Osteoblast (primary cell): Measurements from ENCODE around the gene CEP170B. TPM values are rescaled to one million over a fixed set of nuclear protein-coding genes. Genes with fewer than 3 reads are reported as not detected.

ENCODE experiments used
- DNase-seq: peaks from one replicate; pipeline ENCODE4 v3.0.0; 2011; ENCODE audit warnings: low spot score, mixed read lengths; ENCODE audit not compliant: insufficient read length; ENCODE audit errors: missing footprints
- H2AFZ ChIP-seq: 2 replicates; pipeline ENCODE4 v1.6.0; 2011; ENCODE audit warnings: mild to moderate bottlenecking, low read length
- H3K27ac ChIP-seq: 2 replicates; pipeline ENCODE4 v1.5.1; 2011; ENCODE audit warnings: mild to moderate bottlenecking, low read depth, low read length, moderate library complexity
- H3K27me3 ChIP-seq: 2 replicates; pipeline ENCODE4 v1.6.0; 2012; ENCODE audit warnings: mild to moderate bottlenecking, control low read depth, inconsistent platforms, low read length, moderate library complexity; ENCODE audit not compliant: insufficient read depth
- H3K36me3 ChIP-seq: 2 replicates; pipeline ENCODE4 v1.5.1; 2011; ENCODE audit warnings: mild to moderate bottlenecking, low read length, control low read depth, moderate library complexity; ENCODE audit not compliant: insufficient read depth
- H3K4me1 ChIP-seq: 2 replicates; pipeline ENCODE4 v1.5.1; 2011; ENCODE audit warnings: mild to moderate bottlenecking, low read length, control low read depth, moderate library complexity; ENCODE audit not compliant: insufficient read depth
- H3K4me2 ChIP-seq: 2 replicates; pipeline ENCODE4 v1.6.0; 2011; ENCODE audit warnings: mild to moderate bottlenecking, low read length; ENCODE audit not compliant: insufficient read depth
- H3K4me3 ChIP-seq: fragments of 200-600 bp; sonication (generic); 3 replicates; pipeline ENCODE4 v1.5.1; 2012; ENCODE audit warnings: mild to moderate bottlenecking, low read length, inconsistent platforms; ENCODE audit not compliant: insufficient read depth
- H3K79me2 ChIP-seq: 2 replicates; pipeline ENCODE4 v1.6.0; 2012; ENCODE audit warnings: mild to moderate bottlenecking, low read length, control low read depth, inconsistent platforms; ENCODE audit not compliant: insufficient read depth
- H3K9me3 ChIP-seq: 2 replicates; pipeline ENCODE4 v1.5.1; 2011; ENCODE audit warnings: low read depth, low read length, control low read depth
- H4K20me1 ChIP-seq: 2 replicates; pipeline ENCODE4 v1.6.0; 2012; ENCODE audit warnings: mild to moderate bottlenecking, low read length, control low read depth; ENCODE audit not compliant: insufficient read depth
- CTCF ChIP-seq: IDR thresholded peaks from 2 replicates; pipeline ENCODE4 v1.5.1; 2011; ENCODE audit warnings: mild to moderate bottlenecking, low read depth, low read length, moderate library complexity; ENCODE audit errors: extremely low read depth
- total RNA-seq: library from RNA; depleted of rRNA; stranded (reverse); fragments of >200 nt; gene quantifications from 2 replicates; pipeline ENCODE4 v1.2.3, GENCODE V29; 2012

CEP170B gene
- total RNA-seq, 1 donor, result 21.0 TPM

- Histone ChIP-seq H3K27ac (no peak overlapping the region), H2AFZ (no peak overlapping the region), H3K27me3 (peaks cover 12% of the 10 kb centered on the region), H3K9me3 (no peaks in the 10 kb centered on the region), H3K36me3 (no peaks in the 10 kb centered on the region), H3K4me1 (no peaks in the 10 kb centered on the region), H4K20me1 (no peaks in the 10 kb centered on the region), H3K4me2 (no peak overlapping the region), H3K4me3 (no peak overlapping the region), H3K79me2 (no peaks in the 10 kb centered on the region)
- no peak for TF ChIP-seq CTCF
- no peak for DNase-seq
Observed at GRCh38 chr14:104859900-104860299, 5.2 kb upstream of the CEP170B start.

GRCh38 chr14:104860414-104860813 is 4.7 kb upstream of the CEP170B start:
- Histone ChIP-seq H3K9me3 (no peaks in the 10 kb centered on the region), H3K36me3 (no peaks in the 10 kb centered on the region), H2AFZ (no peak overlapping the region), H4K20me1 (no peaks in the 10 kb centered on the region), H3K27ac (no peak overlapping the region), H3K4me2 (no peak overlapping the region), H3K79me2 (no peaks in the 10 kb centered on the region), H3K4me1 (no peaks in the 10 kb centered on the region), H3K4me3 (no peak overlapping the region), H3K27me3 (peaks cover 12% of the 10 kb centered on the region)
- DNase-seq, result no peak
- TF ChIP-seq CTCF, result no peak

GRCh38 chr14:104863131-104863862 is 1.8 kb upstream of the CEP170B start:
- TF ChIP-seq CTCF, result no peak

GRCh38 chr14:104863923-104864266 is 1.2 kb upstream of the CEP170B start:
- DNase-seq, result peak; percentile 86
- Histone ChIP-seq H4K20me1 (peaks cover 25% of the 10 kb centered on the region), H3K79me2 (peaks cover 32% of the 10 kb centered on the region), H3K4me1 (peaks cover 12% of the 10 kb centered on the region), H2AFZ (no peak overlapping the region), H3K36me3 (no peaks in the 10 kb centered on the region), H3K27ac (no peak overlapping the region), H3K27me3 (peaks cover 12% of the 10 kb centered on the region), H3K4me3 (no peak overlapping the region), H3K9me3 (no peaks in the 10 kb centered on the region), H3K4me2 (no peak overlapping the region)
- TF ChIP-seq CTCF, result no peak

More at GRCh38 chr14:104863131-104863862, 1.8 kb upstream of the CEP170B start:
- Histone ChIP-seq H3K9me3 (no peaks in the 10 kb centered on the region), H3K27me3 (peaks cover 12% of the 10 kb centered on the region), H3K27ac (no peak overlapping the region), H2AFZ (no peak overlapping the region), H3K4me1 (peaks cover 12% of the 10 kb centered on the region), H3K4me2 (no peak overlapping the region), H3K4me3 (no peak overlapping the region), H4K20me1 (peaks cover 22% of the 10 kb centered on the region), H3K79me2 (peaks cover 26% of the 10 kb centered on the region), H3K36me3 (no peaks in the 10 kb centered on the region)
- peak; percentile 71 for DNase-seq
